ENCODE results near the gene SMAD9. TPM values are rescaled to one million over a fixed set of nuclear protein-coding genes. Genes with fewer than 3 reads are reported as not detected.
A peak's percentile ranks its signal among the peaks of the same experiment; 100 is the strongest.

Gene SMAD9
- total and polyA plus RNA-seq, 2 of the 13 experiments (the other 11 are each of a cell fraction or from before 2014, with no cell fraction given): 4.2 to 7.7 TPM

DNA sequence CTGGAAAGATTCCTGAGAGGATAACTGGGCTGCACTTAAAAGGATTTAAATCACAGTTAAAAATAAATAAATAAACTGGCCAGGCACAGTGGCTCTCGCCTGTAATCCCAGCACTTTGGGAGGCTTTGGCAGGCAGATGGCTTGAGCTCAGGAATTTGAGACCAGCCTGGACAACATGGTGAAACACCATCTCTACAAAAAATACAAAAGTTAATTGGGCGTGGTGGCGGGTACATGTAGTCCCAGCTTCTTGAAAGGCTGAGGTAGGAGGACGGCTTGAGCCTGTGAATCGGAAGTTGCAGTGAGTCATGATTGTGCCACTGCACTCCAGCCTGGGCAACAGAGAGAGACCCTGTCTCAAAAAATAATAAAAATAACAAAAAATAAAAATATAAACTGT is 36.6 kb downstream of the SMAD9 start (continued):
- TF ChIP-seq NR2C2 (CRISPR knock-in tag; IDR thresholded peaks at IDR 0.05; ENCODE audit: borderline replicate concordance): 0 out of 2 replicates have a peak, but pooled peaks have one; percentile 0
- TF ChIP-seq FOXK1 (CRISPR knock-in tag; IDR thresholded peaks at IDR 0.05; ENCODE audit: borderline replicate concordance, low read depth): 0 out of 2 replicates have a peak, but pooled peaks have one; percentile 49
- TF ChIP-seq ZNF121 (CRISPR knock-in tag; IDR thresholded peaks at IDR 0.05): peak; percentile 92

DNA sequence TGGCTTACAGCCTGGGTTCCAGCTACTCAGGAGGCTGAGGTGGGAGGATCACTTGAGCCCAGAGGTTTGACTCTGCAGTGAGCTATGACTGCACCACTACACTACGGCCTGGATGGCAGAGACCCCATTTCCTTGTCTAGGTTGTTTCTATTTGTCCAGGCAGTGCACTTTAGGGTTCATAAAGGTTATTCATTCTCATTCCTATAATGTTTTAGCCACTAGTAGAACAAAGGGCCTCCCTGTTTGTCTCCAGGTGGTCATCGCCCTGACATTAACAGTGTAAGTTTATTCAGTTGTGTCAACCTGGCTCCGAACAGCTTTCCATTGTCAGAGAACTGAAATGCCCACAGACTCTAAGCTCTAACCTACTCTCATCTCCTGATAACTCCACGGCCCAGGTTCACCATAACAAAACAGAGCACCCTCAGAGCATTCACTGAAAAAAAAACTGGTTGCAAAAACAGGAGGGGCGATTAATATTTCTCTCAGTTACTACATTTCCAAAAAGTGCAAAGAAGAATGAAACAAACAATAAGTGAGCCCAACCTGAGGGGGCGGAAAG is 37.1 kb downstream of the SMAD9 start:
- ATAC-seq (peak; percentile 98), DNase-seq (ENCODE audit: low spot score) (peak; percentile 99), FAIRE-seq (peak; percentile 86)
- CTCF ChIA-PET (ENCODE audit: low intra/inter-chr PET ratio, low total read pairs): no interaction called here
- H3K4me1 ChIP-seq (ENCODE audit: insufficient read depth, low read length): peaks cover 79% of the 10 kb centered on the region
- H3K79me2 ChIP-seq (ENCODE audit: insufficient read depth, low read length): peaks cover 26% of the 10 kb centered on the region
- intact Hi-C loops (cut with micrococcal nuclease; ENCODE audit: unreplicated experiment): loop anchor here (1.0 to 2.0 kb wide), 3 partner anchors 36 to 117 kb away; partner anchors contain the start of genes EXOSC8 and RFXAP
- no peak overlapping the region for H2AFZ ChIP-seq (ENCODE audit: low read length)
- H3K4me2 ChIP-seq (ENCODE audit: low read depth, low read length): peak overlapping the region; percentile 76
- no peaks in the 10 kb centered on the region for H3K9me3 ChIP-seq (ENCODE audit: low read length)
- 0% methylated on average over 6 of the region's 6 CpGs for WGBS (ENCODE audit: low lambda C conversion rate)
- H3K27me3 ChIP-seq (ENCODE audit: control insufficient read depth in 1 of 2, insufficient read depth in 2 of 2, low read length in 2 of 2): no peaks in the 10 kb centered on the region
- H3K4me3 ChIP-seq (replicated peaks in 1 of 3; ENCODE audit: insufficient read depth in 1 of 3, low read depth in 2 of 3, low read length in 3 of 3): peak overlapping the region; percentile 34 to 55 (median 34); a peak in 5 of 6 replicates
- H3K27ac ChIP-seq (ENCODE audit: extremely low read length, insufficient read depth, low read length): peak overlapping the region; percentile 99
- no peaks in the 10 kb centered on the region for H4K20me1 ChIP-seq (ENCODE audit: insufficient read depth, low read length)
- in situ Hi-C loops (cut with HindIII; ENCODE audit: extremely low pct_ligation_motif_present, low pct_unique_long_range_greater_than_20kb): loop anchor here (5.0 kb wide), 1 partner anchor 39 kb away; the partner anchor contains the start of gene SMAD9
- H3K36me3 ChIP-seq (replicated peaks in 1 of 2; ENCODE audit: control insufficient read depth in 1 of 2, insufficient read depth in 2 of 2, low read length in 2 of 2): peaks cover 0 to 9% of the 10 kb centered on the region in 2 experiments; a peak in 2 of 5 replicates
- H3K9ac ChIP-seq (ENCODE audit: insufficient read depth, low read depth, low read length): peak overlapping the region; percentile 81
- BruUV-seq (replicated peaks): no TSS peak
- POLR2A ChIA-PET: interaction anchor here (0.6 to 1.7 kb wide), 6 partner anchors 8 to 117 kb away, joined by 3 to 24 read pairs (median 4); partner anchors contain the start of gene EXOSC8
- TF ChIP-seq CCDC6 (CRISPR knock-in tag; IDR thresholded peaks at IDR 0.05) (no peak), POLR2AphosphoS2 (IDR thresholded peaks at IDR 0.05; ENCODE audit: low read depth, low read length) (no peak), ZBTB21 (CRISPR knock-in tag; IDR thresholded peaks at IDR 0.05) (no peak), ZBTB10 (CRISPR knock-in tag; IDR thresholded peaks at IDR 0.05; ENCODE audit: borderline replicate concordance) (no peak; the same call in 1 of the 2 replicates), ZNF501 (CRISPR knock-in tag; IDR thresholded peaks at IDR 0.05) (no peak), TBP (CRISPR knock-in tag; IDR thresholded peaks at IDR 0.05) (no peak), ZNF251 (CRISPR knock-in tag; IDR thresholded peaks at IDR 0.05) (no peak), NRL (CRISPR knock-in tag; IDR thresholded peaks at IDR 0.05; ENCODE audit: borderline replicate concordance) (no peak), IKZF1 (IDR thresholded peaks at IDR 0.05) (no peak), SMC3 (IDR thresholded peaks at IDR 0.05; ENCODE audit: low read length) (no peak), ZFP37 (CRISPR knock-in tag; IDR thresholded peaks at IDR 0.05; ENCODE audit: borderline replicate concordance) (no peak), AKAP8 (CRISPR knock-in tag; IDR thresholded peaks at IDR 0.05) (peak; percentile 20; the same call in 1 of the 2 replicates)
- TF ChIP-seq, protein P1, sequence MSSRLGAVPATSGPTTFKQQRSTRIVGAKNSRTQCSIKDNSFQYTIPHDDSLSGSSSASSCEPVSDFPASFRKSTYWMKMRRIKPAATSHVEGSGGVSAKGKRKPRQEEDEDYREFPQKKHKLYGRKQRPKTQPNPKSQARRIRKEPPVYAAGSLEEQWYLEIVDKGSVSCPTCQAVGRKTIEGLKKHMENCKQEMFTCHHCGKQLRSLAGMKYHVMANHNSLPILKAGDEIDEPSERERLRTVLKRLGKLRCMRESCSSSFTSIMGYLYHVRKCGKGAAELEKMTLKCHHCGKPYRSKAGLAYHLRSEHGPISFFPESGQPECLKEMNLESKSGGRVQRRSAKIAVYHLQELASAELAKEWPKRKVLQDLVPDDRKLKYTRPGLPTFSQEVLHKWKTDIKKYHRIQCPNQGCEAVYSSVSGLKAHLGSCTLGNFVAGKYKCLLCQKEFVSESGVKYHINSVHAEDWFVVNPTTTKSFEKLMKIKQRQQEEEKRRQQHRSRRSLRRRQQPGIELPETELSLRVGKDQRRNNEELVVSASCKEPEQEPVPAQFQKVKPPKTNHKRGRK (CRISPR knock-in tag; IDR thresholded peaks at IDR 0.05): no peak
- TF ChIP-seq, protein P2, sequence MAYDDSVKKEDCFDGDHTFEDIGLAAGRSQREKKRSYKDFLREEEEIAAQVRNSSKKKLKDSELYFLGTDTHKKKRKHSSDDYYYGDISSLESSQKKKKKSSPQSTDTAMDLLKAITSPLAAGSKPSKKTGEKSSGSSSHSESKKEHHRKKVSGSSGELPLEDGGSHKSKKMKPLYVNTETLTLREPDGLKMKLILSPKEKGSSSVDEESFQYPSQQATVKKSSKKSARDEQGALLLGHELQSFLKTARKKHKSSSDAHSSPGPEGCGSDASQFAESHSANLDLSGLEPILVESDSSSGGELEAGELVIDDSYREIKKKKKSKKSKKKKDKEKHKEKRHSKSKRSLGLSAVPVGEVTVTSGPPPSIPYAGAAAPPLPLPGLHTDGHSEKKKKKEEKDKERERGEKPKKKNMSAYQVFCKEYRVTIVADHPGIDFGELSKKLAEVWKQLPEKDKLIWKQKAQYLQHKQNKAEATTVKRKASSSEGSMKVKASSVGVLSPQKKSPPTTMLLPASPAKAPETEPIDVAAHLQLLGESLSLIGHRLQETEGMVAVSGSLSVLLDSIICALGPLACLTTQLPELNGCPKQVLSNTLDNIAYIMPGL (CRISPR knock-in tag; IDR thresholded peaks at IDR 0.05; ENCODE audit: borderline replicate concordance in 1 of 2, low read depth in 1 of 2): no peak

All from HepG2 (cell line).